Measurements from ENCODE around the gene SMIM30.

DNA sequence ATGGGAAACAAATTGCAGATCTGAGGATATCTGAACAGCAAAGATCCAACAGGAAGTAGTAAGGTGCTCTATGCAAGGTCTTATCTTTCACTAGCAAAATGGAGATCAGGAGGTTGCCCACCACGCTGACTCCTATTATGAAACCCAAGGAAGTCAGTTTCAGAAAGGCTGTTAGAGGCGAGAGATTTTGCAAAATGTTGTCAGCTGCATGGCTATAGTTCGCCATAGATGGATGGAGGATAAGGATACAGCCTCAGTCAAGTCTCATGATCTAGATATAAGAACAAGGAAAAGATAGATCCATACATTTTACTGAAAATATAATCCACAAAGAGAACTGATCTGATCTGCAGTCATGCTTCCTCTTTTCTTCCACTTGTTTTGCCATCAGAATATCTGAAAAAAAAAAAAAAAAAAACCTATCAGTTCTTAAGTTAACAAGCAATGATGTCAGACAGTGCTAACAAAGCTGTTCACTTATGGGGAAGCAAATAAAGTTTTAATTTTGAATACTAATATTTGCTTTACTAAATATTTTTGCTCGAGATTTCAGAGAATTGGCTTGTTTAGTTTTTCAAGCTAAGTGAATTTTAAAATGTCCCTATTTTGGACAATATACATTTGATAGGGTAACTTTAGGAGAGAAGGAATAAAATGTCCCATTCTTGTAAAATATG lies 33.7 kb downstream of the SMIM30 start:
- TF ChIP-seq, protein P1, sequence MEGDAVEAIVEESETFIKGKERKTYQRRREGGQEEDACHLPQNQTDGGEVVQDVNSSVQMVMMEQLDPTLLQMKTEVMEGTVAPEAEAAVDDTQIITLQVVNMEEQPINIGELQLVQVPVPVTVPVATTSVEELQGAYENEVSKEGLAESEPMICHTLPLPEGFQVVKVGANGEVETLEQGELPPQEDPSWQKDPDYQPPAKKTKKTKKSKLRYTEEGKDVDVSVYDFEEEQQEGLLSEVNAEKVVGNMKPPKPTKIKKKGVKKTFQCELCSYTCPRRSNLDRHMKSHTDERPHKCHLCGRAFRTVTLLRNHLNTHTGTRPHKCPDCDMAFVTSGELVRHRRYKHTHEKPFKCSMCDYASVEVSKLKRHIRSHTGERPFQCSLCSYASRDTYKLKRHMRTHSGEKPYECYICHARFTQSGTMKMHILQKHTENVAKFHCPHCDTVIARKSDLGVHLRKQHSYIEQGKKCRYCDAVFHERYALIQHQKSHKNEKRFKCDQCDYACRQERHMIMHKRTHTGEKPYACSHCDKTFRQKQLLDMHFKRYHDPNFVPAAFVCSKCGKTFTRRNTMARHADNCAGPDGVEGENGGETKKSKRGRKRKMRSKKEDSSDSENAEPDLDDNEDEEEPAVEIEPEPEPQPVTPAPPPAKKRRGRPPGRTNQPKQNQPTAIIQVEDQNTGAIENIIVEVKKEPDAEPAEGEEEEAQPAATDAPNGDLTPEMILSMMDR (IDR thresholded peaks at IDR 0.05 in 8 of 11, conservative IDR thresholded peaks at IDR 0.05 in 3 of 11): no peak
- no peak for TF ChIP-seq POLR2AphosphoS5 (IDR thresholded peaks at IDR 0.05)
- no peak for TF ChIP-seq POLR2A (IDR thresholded peaks at IDR 0.05)

Data from spleen (tissue), 7 donors.